PFSK-1 (cell line): Measurements from ENCODE around the gene ABCC8.

Experiments
- FOXP2 ChIP-seq: optimal IDR thresholded peaks from 2 replicates; pipeline ENCODE3; 2011; ENCODE audit warnings: borderline replicate concordance, control low read depth, inconsistent platforms; ENCODE audit not compliant: insufficient read depth; ENCODE audit errors: extremely low read length, extremely low read depth
- POLR2AphosphoS5 ChIP-seq: IDR thresholded peaks from 2 replicates; pipeline ENCODE4 v1.6.1; 2012; ENCODE audit warnings: low read depth, mild to moderate bottlenecking, control low read depth, low read length, moderate library complexity
- REST ChIP-seq, 2 experiments: IDR thresholded peaks; 2 replicates each; pipeline versions ENCODE4 v1.6.1 to v1.8.0; 2011 to 2012; ENCODE audit warnings: low read depth in 2 of 2, low read length in 2 of 2, control low read depth in 1 of 2, inconsistent platforms in 1 of 2, mild to moderate bottlenecking in 1 of 2, moderate library complexity in 1 of 2; ENCODE audit not compliant: insufficient read depth in 1 of 2
- SIN3A ChIP-seq: IDR thresholded peaks from 2 replicates; pipeline ENCODE4 v1.6.1; 2012; ENCODE audit warnings: mild to moderate bottlenecking, low read length, moderate library complexity, borderline replicate concordance; ENCODE audit not compliant: insufficient read depth
- TAF1 ChIP-seq: IDR thresholded peaks from 2 replicates; pipeline ENCODE4 v1.6.1; 2012; ENCODE audit warnings: low read length, control low read depth, borderline replicate concordance; ENCODE audit not compliant: insufficient read depth

The ABCC8 gene

GRCh38 chr11:17351172-17351509, 125.5 kb downstream of the ABCC8 start:
- TF ChIP-seq TAF1 (no peak), REST (IDR thresholded peaks at IDR 0.05; ENCODE audit: insufficient read depth in 1 of 2, low read depth in 2 of 2, low read length in 2 of 2) (no peak), FOXP2 (no peak), POLR2AphosphoS5 (no peak), SIN3A (no peak)

GRCh38 chr11:17350455-17351171, 126.0 kb downstream of the ABCC8 start:
- TF ChIP-seq POLR2AphosphoS5 (no peak), REST (IDR thresholded peaks at IDR 0.05; ENCODE audit: insufficient read depth in 1 of 2, low read depth in 2 of 2, low read length in 2 of 2) (no peak)

GRCh38 chr11:17347676-17348075, 129.0 kb downstream of the ABCC8 start:
- TF ChIP-seq FOXP2 (no peak), POLR2AphosphoS5 (no peak), TAF1 (no peak), REST (IDR thresholded peaks at IDR 0.05; ENCODE audit: insufficient read depth in 1 of 2, low read depth in 2 of 2, low read length in 2 of 2) (no peak), SIN3A (no peak)

GRCh38 chr11:17343907-17344306, 132.7 kb downstream of the ABCC8 start:
- TF ChIP-seq FOXP2 (no peak), TAF1 (no peak), SIN3A (no peak), POLR2AphosphoS5 (no peak)

- no peak for TF ChIP-seq POLR2AphosphoS5
- no peak for TF ChIP-seq REST (IDR thresholded peaks at IDR 0.05; ENCODE audit: insufficient read depth in 1 of 2, low read depth in 2 of 2, low read length in 2 of 2)
- no peak for TF ChIP-seq FOXP2
- TF ChIP-seq SIN3A: no peak
- TF ChIP-seq TAF1: no peak
Observed at GRCh38 chr11:17343257-17343656, 133.4 kb downstream of the ABCC8 start.
